ENCODE results near the gene CA10.

The CA10 gene

GRCh38 chr17:51642029-51642428 is 516.5 kb downstream of the CA10 start:
- no peaks in the 10 kb centered on the region for H3K36me3 ChIP-seq (ENCODE audit: insufficient read depth)
- no peaks in the 10 kb centered on the region for H4K20me1 ChIP-seq (ENCODE audit: insufficient read depth)
- H3K4me3 ChIP-seq (IDR thresholded peaks at IDR 0.05; ENCODE audit: insufficient read depth, low read depth, low read length): no peak overlapping the region
- H3K9ac ChIP-seq: no peak overlapping the region
- no peak overlapping the region for H3K27ac ChIP-seq
- H2AFZ ChIP-seq (ENCODE audit: low read depth): no peak overlapping the region
- TF ChIP-seq CTCF (conservative IDR thresholded peaks at IDR 0.05; ENCODE audit: low read depth, low read length): no peak
- H3K79me2 ChIP-seq (ENCODE audit: insufficient read depth, low read depth): no peaks in the 10 kb centered on the region
- H3K4me1 ChIP-seq (ENCODE audit: low read depth, poor library complexity, severe bottlenecking): no peaks in the 10 kb centered on the region
- no peak overlapping the region for H3K4me2 ChIP-seq
- H3K27me3 ChIP-seq (ENCODE audit: insufficient read depth, low read depth): no peaks in the 10 kb centered on the region

GRCh38 chr17:51640108-51640622 is 518.3 kb downstream of the CA10 start:
- no peak overlapping the region for H3K27ac ChIP-seq
- H4K20me1 ChIP-seq (ENCODE audit: insufficient read depth): no peaks in the 10 kb centered on the region
- no peak overlapping the region for H3K4me3 ChIP-seq (IDR thresholded peaks at IDR 0.05; ENCODE audit: insufficient read depth, low read depth, low read length)
- no peak overlapping the region for H2AFZ ChIP-seq (ENCODE audit: low read depth)
- no peaks in the 10 kb centered on the region for H3K79me2 ChIP-seq (ENCODE audit: insufficient read depth, low read depth)
- H3K9ac ChIP-seq: no peak overlapping the region
- H3K4me1 ChIP-seq (ENCODE audit: low read depth, poor library complexity, severe bottlenecking): no peaks in the 10 kb centered on the region
- TF ChIP-seq CTCF (conservative IDR thresholded peaks at IDR 0.05; ENCODE audit: low read depth, low read length): peak; percentile 59
- no peak overlapping the region for H3K4me2 ChIP-seq
- H3K27me3 ChIP-seq (ENCODE audit: insufficient read depth, low read depth): no peaks in the 10 kb centered on the region
- no peaks in the 10 kb centered on the region for H3K36me3 ChIP-seq (ENCODE audit: insufficient read depth)

GRCh38 chr17:51638971-51639370 is 519.5 kb downstream of the CA10 start:
- Histone ChIP-seq H3K9ac (no peak overlapping the region), H4K20me1 (ENCODE audit: insufficient read depth) (no peaks in the 10 kb centered on the region), H3K27me3 (ENCODE audit: insufficient read depth, low read depth) (no peaks in the 10 kb centered on the region), H3K27ac (no peak overlapping the region), H3K4me3 (IDR thresholded peaks at IDR 0.05; ENCODE audit: insufficient read depth, low read depth, low read length) (no peak overlapping the region), H2AFZ (ENCODE audit: low read depth) (no peak overlapping the region), H3K4me2 (no peak overlapping the region), H3K4me1 (ENCODE audit: low read depth, poor library complexity, severe bottlenecking) (no peaks in the 10 kb centered on the region), H3K79me2 (ENCODE audit: insufficient read depth, low read depth) (no peaks in the 10 kb centered on the region), H3K36me3 (ENCODE audit: insufficient read depth) (no peaks in the 10 kb centered on the region)
- TF ChIP-seq CTCF (conservative IDR thresholded peaks at IDR 0.05; ENCODE audit: low read depth, low read length): no peak

- no peak overlapping the region for H3K27ac ChIP-seq
- H2AFZ ChIP-seq (ENCODE audit: low read depth): no peak overlapping the region
- H3K4me3 ChIP-seq (IDR thresholded peaks at IDR 0.05; ENCODE audit: insufficient read depth, low read depth, low read length): no peak overlapping the region
- H3K27me3 ChIP-seq (ENCODE audit: insufficient read depth, low read depth): no peaks in the 10 kb centered on the region
- H3K4me1 ChIP-seq (ENCODE audit: low read depth, poor library complexity, severe bottlenecking): no peaks in the 10 kb centered on the region
- no peaks in the 10 kb centered on the region for H3K79me2 ChIP-seq (ENCODE audit: insufficient read depth, low read depth)
- TF ChIP-seq CTCF (conservative IDR thresholded peaks at IDR 0.05; ENCODE audit: low read depth, low read length): no peak
- no peak overlapping the region for H3K4me2 ChIP-seq
- no peaks in the 10 kb centered on the region for H4K20me1 ChIP-seq (ENCODE audit: insufficient read depth)
- no peaks in the 10 kb centered on the region for H3K36me3 ChIP-seq (ENCODE audit: insufficient read depth)
- no peak overlapping the region for H3K9ac ChIP-seq
Measured at GRCh38 chr17:51636291-51636690, 522.2 kb downstream of the CA10 start.
